ENCODE data around the gene MGAT3. TPM values are rescaled to one million over a fixed set of nuclear protein-coding genes. Genes with fewer than 3 reads are reported as not detected.

MGAT3 gene
- total RNA-seq, 1 experiment from 2014 or later = 0.57 TPM

DNA sequence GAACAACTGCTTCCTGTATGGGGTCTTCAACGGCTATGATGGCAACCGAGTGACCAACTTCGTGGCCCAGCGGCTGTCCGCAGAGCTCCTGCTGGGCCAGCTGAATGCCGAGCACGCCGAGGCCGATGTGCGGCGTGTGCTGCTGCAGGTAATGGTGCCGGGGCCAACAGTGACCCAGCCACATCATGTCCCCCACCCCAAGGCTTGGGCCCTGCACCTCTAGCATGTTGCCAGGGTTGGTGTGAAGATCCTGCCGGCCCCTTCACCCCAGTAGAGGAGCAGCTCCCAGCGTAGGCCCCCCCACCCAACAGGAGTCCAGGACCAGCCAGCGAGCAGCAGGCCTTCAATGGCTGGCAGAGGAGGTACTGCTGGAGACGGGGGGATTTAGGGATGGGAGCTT, 41.3 kb upstream of the MGAT3 start:
- ChIA-PET POLR2A (no interaction called here), CTCF (no interaction called here)
- no peaks in the 10 kb centered on the region for H3K27me3 ChIP-seq (ENCODE audit: control insufficient read depth, insufficient read depth, low read length)

GRCh38 chr22:39416319-39416718, 40.5 kb upstream of the MGAT3 start:
- Histone ChIP-seq H3K4me1 (ENCODE audit: control insufficient read depth, insufficient read depth, low read length) (no peaks in the 10 kb centered on the region), H3K4me3 (ENCODE audit: low read depth in 2 of 2, low read length in 2 of 2) (no peak overlapping the region), H3K27ac (ENCODE audit: low read length) (no peak overlapping the region), H3K9me3 (ENCODE audit: control insufficient read depth, insufficient read depth, low read depth, low read length) (no peaks in the 10 kb centered on the region), H3K27me3 (ENCODE audit: control insufficient read depth, insufficient read depth, low read length) (no peaks in the 10 kb centered on the region), H3K36me3 (ENCODE audit: control insufficient read depth, insufficient read depth, low read length) (0 out of 2 replicates have a peak, but pooled peaks cover 3% of the 10 kb centered on the region)
- ChIA-PET CTCF (no interaction called here), POLR2A (interaction anchor here (0.6 kb wide), 1 partner anchor 36 kb away, joined by 12 read pairs; no protein-coding TSS in a partner anchor)
- ATAC-seq = no peak
- no peak for DNase-seq (ENCODE audit: low read depth, low spot score)
- intact Hi-C loops (cut with micrococcal nuclease; ENCODE audit: unreplicated experiment) (no loop called here), in situ Hi-C loops (cut with HindIII; ENCODE audit: low pct_unique_long_range_greater_than_20kb, low sequenced_read_pairs) (no loop called here)
- no TSS peak for BruUV-seq (replicated peaks)
- TF ChIP-seq TCF7L2 (IDR thresholded peaks at IDR 0.05; ENCODE audit: low read depth, low read length) (no peak), CTCF (IDR thresholded peaks at IDR 0.05) (no peak), SIN3A (IDR thresholded peaks at IDR 0.05; ENCODE audit: borderline replicate concordance, insufficient read depth, low read depth, low read length) (no peak), POLR2AphosphoS5 (IDR thresholded peaks at IDR 0.05; ENCODE audit: low read depth, low read length) (no peak), REST (IDR thresholded peaks at IDR 0.05; ENCODE audit: insufficient read depth in 1 of 2, low read depth in 2 of 2, low read length in 1 of 2) (no peak)

More for the DNA sequence above, 41.3 kb upstream of the MGAT3 start:
- DNase-seq (ENCODE audit: low read depth, low spot score) = no peak
- Histone ChIP-seq H3K4me3 (ENCODE audit: low read depth in 2 of 2, low read length in 2 of 2) (no peak overlapping the region), H3K9me3 (ENCODE audit: control insufficient read depth, insufficient read depth, low read depth, low read length) (no peaks in the 10 kb centered on the region), H3K27ac (ENCODE audit: low read length) (no peak overlapping the region), H3K36me3 (ENCODE audit: control insufficient read depth, insufficient read depth, low read length) (no peaks in the 10 kb centered on the region), H3K4me1 (ENCODE audit: control insufficient read depth, insufficient read depth, low read length) (no peaks in the 10 kb centered on the region)
- BruUV-seq (replicated peaks) = no TSS peak
- ATAC-seq = no peak
- no peak for TF ChIP-seq TCF7L2 (IDR thresholded peaks at IDR 0.05; ENCODE audit: low read depth, low read length)
- TF ChIP-seq POLR2AphosphoS5 (IDR thresholded peaks at IDR 0.05; ENCODE audit: low read depth, low read length) = no peak
- no peak for TF ChIP-seq REST (IDR thresholded peaks at IDR 0.05; ENCODE audit: insufficient read depth in 1 of 2, low read depth in 2 of 2, low read length in 1 of 2)
- intact Hi-C loops (cut with micrococcal nuclease; ENCODE audit: unreplicated experiment) = no loop called here
- in situ Hi-C loops (cut with HindIII; ENCODE audit: low pct_unique_long_range_greater_than_20kb, low sequenced_read_pairs) = no loop called here
